ENCODE results near the gene HMGN3.

DNA sequence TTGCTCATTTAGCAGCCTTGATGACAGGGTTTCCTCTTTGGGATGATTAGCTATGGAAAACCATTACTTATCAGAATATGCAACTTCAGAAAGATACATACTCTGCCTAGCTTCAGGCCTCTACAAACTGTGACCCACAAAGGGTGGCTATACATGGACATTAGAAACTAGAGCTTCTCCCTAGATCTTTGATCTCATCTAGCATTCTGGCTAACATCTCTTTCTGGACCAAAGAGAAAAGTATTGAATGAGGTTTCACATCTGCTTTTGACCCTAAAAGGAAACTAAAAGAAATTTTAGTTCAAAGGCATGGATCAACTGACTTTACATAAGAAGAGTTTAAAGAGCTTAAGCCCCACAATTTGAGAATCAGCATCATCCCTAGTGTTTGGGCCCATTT, 12.4 kb upstream of the HMGN3 start:
- TF ChIP-seq, protein P1, sequence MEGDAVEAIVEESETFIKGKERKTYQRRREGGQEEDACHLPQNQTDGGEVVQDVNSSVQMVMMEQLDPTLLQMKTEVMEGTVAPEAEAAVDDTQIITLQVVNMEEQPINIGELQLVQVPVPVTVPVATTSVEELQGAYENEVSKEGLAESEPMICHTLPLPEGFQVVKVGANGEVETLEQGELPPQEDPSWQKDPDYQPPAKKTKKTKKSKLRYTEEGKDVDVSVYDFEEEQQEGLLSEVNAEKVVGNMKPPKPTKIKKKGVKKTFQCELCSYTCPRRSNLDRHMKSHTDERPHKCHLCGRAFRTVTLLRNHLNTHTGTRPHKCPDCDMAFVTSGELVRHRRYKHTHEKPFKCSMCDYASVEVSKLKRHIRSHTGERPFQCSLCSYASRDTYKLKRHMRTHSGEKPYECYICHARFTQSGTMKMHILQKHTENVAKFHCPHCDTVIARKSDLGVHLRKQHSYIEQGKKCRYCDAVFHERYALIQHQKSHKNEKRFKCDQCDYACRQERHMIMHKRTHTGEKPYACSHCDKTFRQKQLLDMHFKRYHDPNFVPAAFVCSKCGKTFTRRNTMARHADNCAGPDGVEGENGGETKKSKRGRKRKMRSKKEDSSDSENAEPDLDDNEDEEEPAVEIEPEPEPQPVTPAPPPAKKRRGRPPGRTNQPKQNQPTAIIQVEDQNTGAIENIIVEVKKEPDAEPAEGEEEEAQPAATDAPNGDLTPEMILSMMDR (IDR thresholded peaks at IDR 0.05): no peak
- TF ChIP-seq POLR2A (IDR thresholded peaks at IDR 0.05): no peak
